Fibroblast of the aortic adventitia (primary cell): ENCODE results near the gene PARVG. TPM values are rescaled to one million over a fixed set of nuclear protein-coding genes. Genes with fewer than 3 reads are reported as not detected.

Source experiments
- DNase-seq: peaks from one replicate; pipeline ENCODE4 v3.0.0-alpha.2; 2010; ENCODE audit warnings: low read depth
- H3K4me3 ChIP-seq: 2 replicates; pipeline ENCODE4 v1.5.1; 2011; ENCODE audit warnings: low read depth, mild to moderate bottlenecking, control low read depth, low read length, moderate library complexity
- total RNA-seq: library from RNA; depleted of rRNA; stranded (reverse); fragments of >200 nt; gene quantifications from 2 replicates; pipeline ENCODE4 v1.2.3, GENCODE V29; 2012; ENCODE audit warnings: low replicate concordance
- TF ChIP-seq, protein P1 (sequence below): IDR thresholded peaks from 2 replicates; pipeline ENCODE4 v1.5.1; 2011; ENCODE audit warnings: mild to moderate bottlenecking, low read length, control low read depth, inconsistent platforms; ENCODE audit not compliant: insufficient read depth

PARVG gene
- total RNA-seq, 1 donor: not detected

DNA sequence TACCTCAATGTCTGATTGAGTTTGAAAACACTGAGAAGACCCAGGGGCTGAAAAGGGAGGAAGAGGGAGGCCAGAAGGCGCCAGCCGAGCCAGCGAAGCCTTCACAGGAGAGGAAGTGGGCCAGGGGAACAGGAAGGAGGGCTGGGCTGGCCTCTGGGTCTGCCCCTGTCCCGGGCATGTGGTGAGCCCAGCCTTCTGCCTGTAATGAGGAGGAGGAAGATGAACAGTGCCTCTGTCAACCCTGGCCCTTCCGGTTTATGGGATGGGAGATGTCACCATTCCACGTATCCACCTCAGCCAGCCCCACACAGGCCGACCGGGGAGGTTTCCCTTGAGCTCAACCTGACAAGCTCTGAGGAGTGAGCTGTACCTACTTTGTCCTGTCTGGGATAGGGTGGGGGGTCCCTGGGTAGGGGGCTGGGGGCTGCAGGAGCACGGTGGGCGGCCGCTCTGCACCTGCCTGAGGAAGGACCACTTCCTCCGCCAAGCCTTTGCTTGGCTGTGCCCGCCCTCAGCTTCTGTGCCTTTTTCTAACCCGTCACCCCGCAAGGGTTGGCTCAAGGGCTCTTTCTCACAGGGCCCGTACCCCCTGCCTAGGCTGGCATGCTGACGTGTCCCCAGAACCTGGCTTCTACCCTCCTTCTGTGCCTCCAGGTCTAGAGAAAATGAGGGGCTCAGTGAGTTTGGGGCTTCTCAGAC, 2.0 kb downstream of the PARVG start:
- TF ChIP-seq, protein P1, sequence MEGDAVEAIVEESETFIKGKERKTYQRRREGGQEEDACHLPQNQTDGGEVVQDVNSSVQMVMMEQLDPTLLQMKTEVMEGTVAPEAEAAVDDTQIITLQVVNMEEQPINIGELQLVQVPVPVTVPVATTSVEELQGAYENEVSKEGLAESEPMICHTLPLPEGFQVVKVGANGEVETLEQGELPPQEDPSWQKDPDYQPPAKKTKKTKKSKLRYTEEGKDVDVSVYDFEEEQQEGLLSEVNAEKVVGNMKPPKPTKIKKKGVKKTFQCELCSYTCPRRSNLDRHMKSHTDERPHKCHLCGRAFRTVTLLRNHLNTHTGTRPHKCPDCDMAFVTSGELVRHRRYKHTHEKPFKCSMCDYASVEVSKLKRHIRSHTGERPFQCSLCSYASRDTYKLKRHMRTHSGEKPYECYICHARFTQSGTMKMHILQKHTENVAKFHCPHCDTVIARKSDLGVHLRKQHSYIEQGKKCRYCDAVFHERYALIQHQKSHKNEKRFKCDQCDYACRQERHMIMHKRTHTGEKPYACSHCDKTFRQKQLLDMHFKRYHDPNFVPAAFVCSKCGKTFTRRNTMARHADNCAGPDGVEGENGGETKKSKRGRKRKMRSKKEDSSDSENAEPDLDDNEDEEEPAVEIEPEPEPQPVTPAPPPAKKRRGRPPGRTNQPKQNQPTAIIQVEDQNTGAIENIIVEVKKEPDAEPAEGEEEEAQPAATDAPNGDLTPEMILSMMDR: no peak
- H3K4me3 ChIP-seq: no peak overlapping the region
- DNase-seq: no peak

DNA sequence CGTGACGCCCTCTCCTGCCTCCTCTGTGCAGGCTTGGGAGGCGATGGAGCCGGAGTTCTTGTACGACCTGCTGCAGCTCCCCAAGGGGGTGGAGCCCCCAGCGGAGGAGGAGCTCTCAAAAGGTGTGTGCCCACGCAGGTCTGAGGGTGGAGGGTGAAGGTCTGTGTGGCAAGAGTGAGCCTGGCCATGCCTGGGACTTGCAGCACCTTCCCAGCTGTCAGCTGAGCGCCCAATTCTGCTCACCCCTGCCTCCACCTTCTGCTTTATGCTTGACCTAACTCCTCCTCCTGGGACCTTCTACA, 2.5 kb downstream of the PARVG start:
- no peak overlapping the region for H3K4me3 ChIP-seq
- DNase-seq: no peak
- TF ChIP-seq, protein P1: no peak

DNA sequence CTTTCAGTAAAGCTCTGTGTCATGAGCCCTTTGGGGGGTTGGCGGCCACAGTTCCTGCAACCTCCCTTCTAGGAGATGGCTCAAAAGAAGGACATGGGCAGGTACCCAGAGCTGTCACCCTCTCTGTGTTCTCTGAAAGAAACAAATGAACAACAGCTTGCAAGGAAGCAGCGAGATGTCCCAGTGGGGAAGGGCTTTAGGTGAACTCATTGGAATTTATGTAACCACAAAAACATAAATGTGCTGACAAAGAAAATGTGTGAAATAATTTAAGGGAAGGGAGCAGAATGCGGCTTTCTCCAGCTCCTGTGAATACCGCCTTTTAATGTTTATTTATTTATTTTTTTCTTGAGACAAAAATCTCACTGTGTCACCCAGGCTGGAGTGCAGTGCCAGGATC, 3.3 kb downstream of the PARVG start:
- H3K4me3 ChIP-seq: no peak overlapping the region
- TF ChIP-seq, protein P1: no peak
- no peak for DNase-seq

DNA sequence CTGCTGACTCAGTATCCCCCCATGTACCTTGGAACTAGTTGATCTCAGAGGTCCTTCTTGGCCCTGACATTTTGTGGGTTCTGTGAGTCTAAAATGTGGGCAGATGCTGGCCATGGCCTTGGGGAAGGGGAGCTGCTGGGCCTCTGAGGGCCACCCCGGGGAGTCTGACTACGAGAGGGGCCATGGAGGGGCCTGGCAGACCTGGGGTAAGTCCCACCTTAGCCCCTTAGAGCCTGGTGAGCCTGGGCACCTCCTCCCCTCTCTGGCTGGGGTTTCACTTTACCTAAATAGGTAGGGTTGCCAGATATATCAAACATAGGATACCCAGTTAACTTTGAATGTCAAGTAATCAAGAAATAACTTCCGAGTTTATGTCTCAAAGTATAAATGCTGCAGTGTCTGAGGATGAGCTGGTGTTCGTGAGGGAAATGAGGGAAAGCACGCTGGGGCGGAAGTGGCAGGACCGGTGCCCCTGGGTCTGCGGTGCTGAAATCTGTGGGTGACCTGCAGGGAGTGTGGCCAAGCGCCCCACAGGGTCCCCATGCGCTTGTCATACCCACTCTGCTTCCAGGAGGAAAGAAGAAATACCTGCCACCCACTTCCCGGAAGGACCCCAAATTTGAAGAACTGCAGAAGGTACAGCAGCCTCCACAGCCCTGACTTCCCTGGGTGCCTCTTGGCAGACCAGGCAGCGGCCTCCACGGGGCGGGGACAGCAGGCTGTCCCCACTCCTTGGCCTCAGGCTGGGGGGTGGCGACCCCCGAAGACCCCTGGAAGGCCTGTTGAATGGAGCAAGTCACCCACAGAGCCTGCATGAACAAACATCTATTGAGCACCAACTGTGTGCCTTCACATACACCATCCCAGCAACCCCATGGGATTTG, 4.8 kb downstream of the PARVG start:
- no peak overlapping the region for H3K4me3 ChIP-seq
- TF ChIP-seq, protein P1: no peak
- DNase-seq: no peak

DNA sequence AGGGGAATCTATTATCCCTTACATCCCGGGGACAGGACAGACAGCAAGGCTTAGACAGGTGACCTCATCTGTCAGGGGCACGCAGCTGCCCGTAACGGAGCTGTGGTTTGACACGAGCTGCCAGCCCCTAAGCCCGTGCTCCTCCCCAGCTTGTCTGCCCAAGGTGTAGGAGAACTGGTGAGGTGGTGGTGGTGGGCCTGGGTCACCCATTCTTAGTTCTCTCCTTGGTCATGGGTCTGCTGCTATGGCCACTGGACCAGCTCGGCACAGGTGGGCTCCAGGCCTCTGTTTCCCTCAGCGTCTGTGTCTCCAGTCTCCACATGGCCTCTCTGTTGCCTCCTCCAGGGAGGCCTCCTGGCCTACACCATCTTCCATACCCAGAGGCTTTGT, 5.4 kb downstream of the PARVG start:
- DNase-seq: no peak
- TF ChIP-seq, protein P1: no peak
- H3K4me3 ChIP-seq: no peak overlapping the region

GRCh38 chr22:44186737-44187136, 6.0 kb downstream of the PARVG start:
- TF ChIP-seq, protein P1: no peak
- no peak for DNase-seq

More at GRCh38 chr22:44186737-44187136, 6.0 kb downstream of the PARVG start:
- H3K4me3 ChIP-seq: no peak overlapping the region
